ENCODE measurements around the gene ZNF664. TPM values are rescaled to one million over a fixed set of nuclear protein-coding genes. Genes with fewer than 3 reads are reported as not detected.

Gene ZNF664
- total and polyA plus RNA-seq, 9 of the 15 experiments (the other 6 are each of a cell fraction or from before 2014, with no cell fraction given): 3.3 to 101 (median 63.6) TPM

- POLR2A ChIA-PET: interaction anchor here (1.0 kb wide), 1 partner anchor 17 kb away, joined by 3 read pairs; no protein-coding TSS in a partner anchor
- BruUV-seq (replicated peaks): no TSS peak
- no peak for ATAC-seq
- no peak for FAIRE-seq
- no peak overlapping the region for H3K4me3 ChIP-seq
- H3K27me3 ChIP-seq (ENCODE audit: control insufficient read depth in 2 of 2, insufficient read depth in 2 of 2, low read length in 2 of 2): peaks cover 32 to 46% of the 10 kb centered on the region in 2 experiments; a peak in 4 of 5 replicates
- DNase-seq (ENCODE audit: extremely low read depth in 1 of 4, low spot score in 3 of 4): no peak
- no peaks in the 10 kb centered on the region for H3K79me2 ChIP-seq (ENCODE audit: control insufficient read depth, insufficient read depth, low read length)
- H4K20me1 ChIP-seq (replicated peaks; ENCODE audit: control insufficient read depth, insufficient read depth, low read length): no peaks in the 10 kb centered on the region
- TF ChIP-seq ELK1 (CRISPR knock-in tag; IDR thresholded peaks at IDR 0.05) (no peak), VEZF1 (CRISPR knock-in tag; IDR thresholded peaks at IDR 0.05) (no peak), TAL1 (IDR thresholded peaks at IDR 0.05) (no peak), ZNF274 (IDR thresholded peaks at IDR 0.05; ENCODE audit: borderline replicate concordance, low read depth, low read length) (no peak), THRB (CRISPR knock-in tag; conservative IDR thresholded peaks at IDR 0.05) (no peak), PHF8 (IDR thresholded peaks at IDR 0.05; ENCODE audit: borderline replicate concordance, low read length) (no peak), ZNF280B (CRISPR knock-in tag; IDR thresholded peaks at IDR 0.05) (no peak), NFYB (IDR thresholded peaks at IDR 0.05; ENCODE audit: extremely low read depth, insufficient read length) (no peak), SP1 (CRISPR knock-in tag; IDR thresholded peaks at IDR 0.05) (no peak), ZZZ3 (IDR thresholded peaks at IDR 0.05) (no peak), ZNF408 (CRISPR knock-in tag; IDR thresholded peaks at IDR 0.05; ENCODE audit: low read depth) (no peak), GATAD2B (IDR thresholded peaks at IDR 0.05; ENCODE audit: borderline replicate concordance) (no peak), LCOR (CRISPR knock-in tag; IDR thresholded peaks at IDR 0.05) (no peak), HDAC6 (IDR thresholded peaks at IDR 0.05; ENCODE audit: low read depth, low read length) (no peak), CC2D1A (IDR thresholded peaks at IDR 0.05) (no peak), MYBL2 (IDR thresholded peaks at IDR 0.05; ENCODE audit: low read depth) (no peak), MYBL2 (CRISPR knock-in tag; IDR thresholded peaks at IDR 0.05; ENCODE audit: borderline replicate concordance) (no peak), ETS2 (tag; IDR thresholded peaks at IDR 0.05; ENCODE audit: borderline replicate concordance, poor library complexity, severe bottlenecking) (no peak), OTX1 (CRISPR knock-in tag; IDR thresholded peaks at IDR 0.05) (no peak)
- H3K4me1 ChIP-seq (replicated peaks in 1 of 2; ENCODE audit: control insufficient read depth in 2 of 2, insufficient read depth in 2 of 2, low read length in 2 of 2): peaks cover 5 to 13% of the 10 kb centered on the region in 2 experiments; a peak in 3 of 5 replicates
- in situ Hi-C loops (cut with MboI): no loop called here
- H3K4me2 ChIP-seq (ENCODE audit: insufficient read depth, low read length): no peak overlapping the region
- no peaks in the 10 kb centered on the region for H3K9me1 ChIP-seq (ENCODE audit: control insufficient read depth, insufficient read depth, low read length)
- H3K27ac ChIP-seq (ENCODE audit: extremely low read depth, low read depth, low read length): no peak overlapping the region
- no peaks in the 10 kb centered on the region for H3K36me3 ChIP-seq (ENCODE audit: control insufficient read depth, insufficient read depth, low read length)
- no peaks in the 10 kb centered on the region; the same call in 1 of the 2 replicates for H3K9me3 ChIP-seq (replicated peaks; ENCODE audit: control insufficient read depth, insufficient read depth, low read depth, low read length)
- no peak overlapping the region for H2AFZ ChIP-seq (ENCODE audit: low read depth, low read length)
- intact Hi-C loops (cut with micrococcal nuclease): no loop called here
- 25% methylated on average over 8 of the region's 10 CpGs for WGBS (ENCODE audit: insufficient coverage, low coverage, missing lambda C conversion rate)
- H3K9ac ChIP-seq (ENCODE audit: insufficient read depth in 1 of 2, low read depth in 2 of 2, low read length in 2 of 2): no peak overlapping the region
- CTCF ChIA-PET (ENCODE audit: low intra/inter-chr PET ratio): no interaction called here
Observed at GRCh38 chr12:123944696-123945095, 28.3 kb upstream of the ZNF664 start.
